WTC11 (cell line): ENCODE results near the gene HINT2. TPM values are rescaled to one million over a fixed set of nuclear protein-coding genes. Genes with fewer than 3 reads are reported as not detected.

Source experiments
- ATAC-seq: fragments of 200-7000 bp; cut with Tn5 transposase; 2 replicates; pipeline ENCODE4 v1.10.0; 2021; ENCODE audit warnings: mild to moderate bottlenecking, moderate library complexity
- CTCF ChIA-PET: fragments of 300-600 bp; sonication (Branson Sonifier 250); formaldehyde crosslinking; loops from one replicate; lab custom pipeline; 2021; ENCODE audit warnings: antibody characterized with exemption; lab: Charles Lee
- POLR2A ChIA-PET: fragments of 350-600 bp; sonication (Branson Sonifier 250); formaldehyde crosslinking; loops from one replicate; lab custom pipeline; 2021; ENCODE audit warnings: antibody characterized with exemption; lab: Charles Lee
- DNase-seq: peaks from one replicate; pipeline ENCODE4 v3.0.0; 2021; ENCODE audit warnings: low spot score
- H3K27ac Mint-ChIP-seq: 2 replicates; pipeline ENCODE4 v1.8.0; 2021; ENCODE audit warnings: mixed read lengths
- H3K27me3 Mint-ChIP-seq: 2 replicates; pipeline ENCODE4 v1.8.0; 2021; ENCODE audit warnings: low read depth, mild to moderate bottlenecking, moderate library complexity, mixed read lengths
- H3K36me3 Mint-ChIP-seq: 2 replicates; pipeline ENCODE4 v1.8.0; 2021; ENCODE audit warnings: mixed read lengths
- H3K4me1 Mint-ChIP-seq: 2 replicates; pipeline ENCODE4 v1.8.0; 2022; ENCODE audit warnings: mixed read lengths
- H3K4me3 Mint-ChIP-seq: 2 replicates; pipeline ENCODE4 v1.8.0; 2021; ENCODE audit warnings: mild to moderate bottlenecking, moderate library complexity, mixed read lengths
- H3K9me3 Mint-ChIP-seq: 2 replicates; pipeline ENCODE4 v1.8.0; 2021; ENCODE audit warnings: mixed read lengths
- CREB1 ChIP-seq: sonication (generic); formaldehyde crosslinking; IDR thresholded peaks from 2 replicates; pipeline ENCODE4 v1.8.0; 2023; ENCODE audit warnings: mild to moderate bottlenecking, missing genetic modification reagents
- CTCF ChIP-seq: fragments of 200-600 bp; IDR thresholded peaks from 2 replicates; pipeline ENCODE4 v1.8.0; 2022; ENCODE audit warnings: antibody characterized with exemption
- ERG ChIP-seq: fragments of 250-450 bp; sonication (Bioruptor Pico); IDR thresholded peaks from 2 replicates; pipeline ENCODE4 v1.8.0; 2021; ENCODE audit warnings: mild to moderate bottlenecking
- KAT7 ChIP-seq: sonication (generic); formaldehyde crosslinking; IDR thresholded peaks from 2 replicates; pipeline ENCODE4 v1.8.1; 2023; ENCODE audit warnings: missing genetic modification reagents, mild to moderate bottlenecking, borderline replicate concordance
- MAX ChIP-seq: sonication (generic); formaldehyde crosslinking; IDR thresholded peaks from 2 replicates; pipeline ENCODE4 v1.8.0; 2022; ENCODE audit warnings: mild to moderate bottlenecking, missing genetic modification reagents
- NR2C2 ChIP-seq: sonication (generic); formaldehyde crosslinking; IDR thresholded peaks from 2 replicates; pipeline ENCODE4 v1.8.0; 2022; ENCODE audit warnings: mild to moderate bottlenecking, missing genetic modification reagents
- PREB ChIP-seq: sonication (generic); formaldehyde crosslinking; IDR thresholded peaks from 2 replicates; pipeline ENCODE4 v1.8.1; 2022; ENCODE audit warnings: mild to moderate bottlenecking, missing genetic modification reagents, moderate library complexity, borderline replicate concordance
- RELA ChIP-seq: sonication (generic); formaldehyde crosslinking; IDR thresholded peaks from 2 replicates; pipeline ENCODE4 v1.8.1; 2022; ENCODE audit warnings: missing genetic modification reagents, mild to moderate bottlenecking, borderline replicate concordance
- TCF7 ChIP-seq: sonication (generic); formaldehyde crosslinking; IDR thresholded peaks from 2 replicates; pipeline ENCODE4 v1.8.0; 2022; ENCODE audit warnings: mild to moderate bottlenecking, low read depth, missing genetic modification reagents, moderate library complexity
- TEAD4 ChIP-seq: sonication (generic); formaldehyde crosslinking; IDR thresholded peaks from 2 replicates; pipeline ENCODE4 v1.8.0; 2022; ENCODE audit warnings: mild to moderate bottlenecking, missing genetic modification reagents
- ZNF281 ChIP-seq: sonication (generic); formaldehyde crosslinking; IDR thresholded peaks from 2 replicates; pipeline ENCODE4 v1.8.0; 2023; ENCODE audit warnings: mild to moderate bottlenecking, missing genetic modification reagents
- ZNF512 ChIP-seq: sonication (generic); formaldehyde crosslinking; IDR thresholded peaks from 2 replicates; pipeline ENCODE4 v1.8.1; 2022; ENCODE audit warnings: missing genetic modification reagents, borderline replicate concordance
- total RNA-seq: library from RNA; stranded (reverse); gene quantifications from 3 replicates; pipeline ENCODE4 v1.2.3, GENCODE V29; 2021
- TF ChIP-seq, protein P1 (sequence below): sonication (generic); formaldehyde crosslinking; IDR thresholded peaks from 2 replicates; pipeline ENCODE4 v1.8.0; 2022; ENCODE audit warnings: mild to moderate bottlenecking, missing genetic modification reagents
- TF ChIP-seq, protein P2 (sequence below): fragments of 250-450 bp; sonication (Bioruptor Pico); IDR thresholded peaks from 2 replicates; pipeline ENCODE4 v1.9.0; 2021; ENCODE audit warnings: moderate library complexity, mild to moderate bottlenecking, inconsistent platforms, borderline replicate concordance

Gene HINT2
- total RNA-seq, 1 experiment from 2014 or later: 33.6 TPM

DNA sequence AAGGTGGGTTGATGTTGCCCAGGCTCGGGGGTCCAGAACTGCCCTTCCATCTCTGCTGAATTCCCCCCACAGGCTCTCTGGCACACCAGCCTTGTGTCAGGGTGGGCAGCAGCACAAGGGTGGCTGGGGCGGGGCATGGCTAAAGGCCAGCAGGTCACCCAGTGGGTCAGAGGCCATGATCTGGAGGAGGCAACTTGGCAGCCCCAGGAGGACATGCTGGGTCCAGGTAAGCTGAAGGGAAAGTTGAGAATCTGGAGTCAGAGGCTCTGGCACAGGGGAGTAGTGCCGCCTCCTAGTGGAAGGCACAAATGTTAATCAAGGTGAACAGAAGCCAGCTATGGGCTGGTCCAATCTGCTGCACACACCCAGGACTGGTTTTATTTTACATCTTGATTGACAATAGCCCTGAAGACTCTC is 20.4 kb upstream of the HINT2 start:
- Mint-ChIP-seq H3K4me3 (no peak overlapping the region), H3K27ac (no peak overlapping the region)
- TF ChIP-seq TCF7 (CRISPR knock-in tag): no peak
- TF ChIP-seq KAT7: no peak
- no peak for TF ChIP-seq ZNF512
- TF ChIP-seq CREB1: no peak
- TF ChIP-seq, protein P1, sequence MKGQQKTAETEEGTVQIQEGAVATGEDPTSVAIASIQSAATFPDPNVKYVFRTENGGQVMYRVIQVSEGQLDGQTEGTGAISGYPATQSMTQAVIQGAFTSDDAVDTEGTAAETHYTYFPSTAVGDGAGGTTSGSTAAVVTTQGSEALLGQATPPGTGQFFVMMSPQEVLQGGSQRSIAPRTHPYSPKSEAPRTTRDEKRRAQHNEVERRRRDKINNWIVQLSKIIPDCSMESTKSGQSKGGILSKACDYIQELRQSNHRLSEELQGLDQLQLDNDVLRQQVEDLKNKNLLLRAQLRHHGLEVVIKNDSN (CRISPR knock-in tag): no peak
- peak; percentile 31; the same call in 1 of the 2 replicates for TF ChIP-seq CTCF
- TF ChIP-seq, all 79 proteins: peak for 1
- Mint-ChIP-seq H3K36me3 (no peaks in the 10 kb centered on the region), H3K27me3 (peaks cover 21% of the 10 kb centered on the region), H3K4me1 (peaks cover 19% of the 10 kb centered on the region), H3K9me3 (no peaks in the 10 kb centered on the region)
- ChIA-PET CTCF (interaction anchor here (0.6 to 5.2 kb wide), 44 partner anchors 9 to 1833 kb away, joined by 3 to 72 read pairs (median 4); partner anchors contain the start of genes ARHGEF39, HINT2, NPR2 and OR13J1), POLR2A (no interaction called here)
- DNase-seq (peak; percentile 52), ATAC-seq (peak; percentile 90)

- DNase-seq: no peak
- Mint-ChIP-seq H3K4me1 (peaks cover 22% of the 10 kb centered on the region), H3K4me3 (no peak overlapping the region), H3K27me3 (peaks cover 18% of the 10 kb centered on the region), H3K9me3 (no peaks in the 10 kb centered on the region)
- ATAC-seq: no peak
- no peak for TF ChIP-seq MAX
- no peak for TF ChIP-seq ERG (CRISPR knock-in tag)
- no peak for TF ChIP-seq RELA (CRISPR knock-in tag)
- TF ChIP-seq, protein P2, sequence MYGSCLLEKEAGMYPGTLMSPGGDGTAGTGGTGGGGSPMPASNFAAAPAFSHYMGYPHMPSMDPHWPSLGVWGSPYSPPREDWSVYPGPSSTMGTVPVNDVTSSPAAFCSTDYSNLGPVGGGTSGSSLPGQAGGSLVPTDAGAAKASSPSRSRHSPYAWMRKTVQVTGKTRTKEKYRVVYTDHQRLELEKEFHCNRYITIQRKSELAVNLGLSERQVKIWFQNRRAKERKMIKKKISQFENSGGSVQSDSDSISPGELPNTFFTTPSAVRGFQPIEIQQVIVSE (CRISPR knock-in tag): no peak
- TF ChIP-seq PREB (CRISPR knock-in tag): no peak
- no peak for TF ChIP-seq ZNF281 (CRISPR knock-in tag)
- no peak for TF ChIP-seq NR2C2 (CRISPR knock-in tag)
- TF ChIP-seq TEAD4 (CRISPR knock-in tag): no peak
- no peak for TF ChIP-seq CTCF
- TF ChIP-seq, all 79 proteins: peak for 0
- ChIA-PET CTCF (interaction anchor here (0.6 to 5.2 kb wide), 42 partner anchors 9 to 1833 kb away, joined by 3 to 72 read pairs (median 4); partner anchors contain the start of genes ARHGEF39, HINT2, NPR2 and OR13J1), POLR2A (no interaction called here)
- no peak overlapping the region for H3K27ac Mint-ChIP-seq
- H3K36me3 Mint-ChIP-seq: no peaks in the 10 kb centered on the region
Observed at GRCh38 chr9:35834260-35835215, 19.7 kb upstream of the HINT2 start.
